H1 (cell line): ENCODE results near the gene TXK. TPM values are rescaled to one million over a fixed set of nuclear protein-coding genes. Genes with fewer than 3 reads are reported as not detected.

Experiments used
- CBX5 ChIP-seq: fragments of 300-800, 300-1000 bp; sonication (generic); IDR thresholded peaks from 2 replicates; pipeline ENCODE4 v1.7.1; 2016; ENCODE audit warnings: antibody characterized with exemption, low read length, low read depth
- CHD1 ChIP-seq: IDR thresholded peaks from 2 replicates; pipeline ENCODE4 v1.6.1; 2012; ENCODE audit warnings: low read depth, low read length, improper control_type of control experiment
- CREB1 ChIP-seq: IDR thresholded peaks from 2 replicates; pipeline ENCODE4 v1.6.1; 2012; ENCODE audit warnings: inconsistent platforms
- KDM1A ChIP-seq: fragments of 200-600, 300-600 bp; sonication (generic); IDR thresholded peaks from 2 replicates; pipeline ENCODE4 v1.7.1; 2016; ENCODE audit warnings: mild to moderate bottlenecking, low read length, borderline replicate concordance
- RAD21 ChIP-seq, 2 experiments: IDR thresholded peaks in 1 of 2; conservative IDR thresholded peaks in 1 of 2; 2 replicates each; pipeline ENCODE4 v1.6.1; 2011; ENCODE audit warnings: low read depth in 2 of 2, low read length in 2 of 2, improper control_type of control experiment in 1 of 2, inconsistent platforms in 1 of 2, mild to moderate bottlenecking in 1 of 2, moderate library complexity in 1 of 2
- ZNF274 ChIP-seq: IDR thresholded peaks from 2 replicates; pipeline ENCODE4 v1.7.0; 2012; ENCODE audit warnings: low read length, borderline replicate concordance; ENCODE audit errors: extremely low read depth
- polyA plus RNA-seq, 7 experiments: library from polyadenylated mRNA; depleted of rRNA in 3 of 7; stranded (reverse) in 5 of 7; unstranded in 2 of 7; fragments of >200 nt in 5 of 7; fragments of 200-250 nt in 2 of 7; gene quantifications; 1 replicate in 5 of 7; 2 replicates in 1 of 7; 4 replicates in 1 of 7; pipeline versions ENCODE4 v1.2.1 to v1.2.3, GENCODE V29; 2011 to 2013; ENCODE audit warnings: missing spikeins in 2 of 7, mixed read lengths in 2 of 7
- total RNA-seq: library from RNA; stranded (reverse); fragmentation: NEBNext Ultra II Directional; extraction: Animal tissue kit (Norgen Biotek cat#: 25700); gene quantifications from 2 replicates; pipeline ENCODE4 v1.2.1, GENCODE V29; 2021
- TF ChIP-seq, protein P1 (sequence below): IDR thresholded peaks from 2 replicates; pipeline ENCODE4 v1.6.1; 2012; ENCODE audit warnings: low read length, inconsistent platforms

The TXK gene
- total and polyA plus RNA-seq, 2 of the 8 experiments (the other 6 are each of a cell fraction or from before 2014, with no cell fraction given): not detected

GRCh38 chr4:48046059-48046458 is 88.0 kb downstream of the TXK start (continued):
- TF ChIP-seq, protein P1, sequence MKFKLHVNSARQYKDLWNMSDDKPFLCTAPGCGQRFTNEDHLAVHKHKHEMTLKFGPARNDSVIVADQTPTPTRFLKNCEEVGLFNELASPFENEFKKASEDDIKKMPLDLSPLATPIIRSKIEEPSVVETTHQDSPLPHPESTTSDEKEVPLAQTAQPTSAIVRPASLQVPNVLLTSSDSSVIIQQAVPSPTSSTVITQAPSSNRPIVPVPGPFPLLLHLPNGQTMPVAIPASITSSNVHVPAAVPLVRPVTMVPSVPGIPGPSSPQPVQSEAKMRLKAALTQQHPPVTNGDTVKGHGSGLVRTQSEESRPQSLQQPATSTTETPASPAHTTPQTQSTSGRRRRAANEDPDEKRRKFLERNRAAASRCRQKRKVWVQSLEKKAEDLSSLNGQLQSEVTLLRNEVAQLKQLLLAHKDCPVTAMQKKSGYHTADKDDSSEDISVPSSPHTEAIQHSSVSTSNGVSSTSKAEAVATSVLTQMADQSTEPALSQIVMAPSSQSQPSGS: no peak
- TF ChIP-seq RAD21 (IDR thresholded peaks at IDR 0.05 in 1 of 2, conservative IDR thresholded peaks at IDR 0.05 in 1 of 2; ENCODE audit: low read depth in 2 of 2, low read length in 2 of 2): no peak
- no peak for TF ChIP-seq CBX5
- no peak for TF ChIP-seq CREB1
- TF ChIP-seq ZNF274: no peak
- no peak for TF ChIP-seq CHD1
- no peak for TF ChIP-seq KDM1A
- TF ChIP-seq, all 59 proteins: peak for 0
